Urinary bladder (tissue), 4 donors: Measurements from ENCODE around the gene TENT5A. TPM values are rescaled to one million over a fixed set of nuclear protein-coding genes. Genes with fewer than 3 reads are reported as not detected.
A peak's percentile ranks its signal among the peaks of the same experiment; 100 is the strongest.

Experiments
- DNase-seq: peaks from one replicate; pipeline ENCODE4 v3.0.0-alpha.2; 2015; ENCODE audit errors: extremely low spot score
- H3K27ac ChIP-seq: one replicate; pipeline ENCODE4 v1.5.1; 2013; ENCODE audit warnings: low read depth, mild to moderate bottlenecking, moderate library complexity
- H3K36me3 ChIP-seq: one replicate; pipeline ENCODE4 v1.6.1; 2013; ENCODE audit warnings: mild to moderate bottlenecking, moderate library complexity; ENCODE audit not compliant: insufficient read depth
- H3K4me1 ChIP-seq: one replicate; pipeline ENCODE4 v1.6.1; 2013; ENCODE audit warnings: mild to moderate bottlenecking, moderate library complexity; ENCODE audit not compliant: insufficient read depth
- H3K4me3 ChIP-seq: one replicate; pipeline ENCODE4 v1.5.1; 2013; ENCODE audit warnings: low read depth, low read length
- WGBS: extraction: QIAGEN DNeasy Blood & Tissue Kit; methylation state at CpG from one replicate; pipeline ENCODE4 v1.1.7; 2013; 5-methylcytosine and 5-hydroxymethylcytosine counted together
- polyA plus RNA-seq: library from polyadenylated mRNA; stranded (reverse); fragments of 200-250 nt; gene quantifications from one replicate; pipeline ENCODE4 v1.2.3, GENCODE V29; 2013
- total RNA-seq: library from RNA; depleted of rRNA; stranded (reverse); fragments of >200 nt; gene quantifications from one replicate; pipeline ENCODE4 v1.2.3, GENCODE V29; 2014
- donor health status: healthy with polysubstance abuse.
- donor health status: healthy.

The TENT5A gene
- total and polyA plus RNA-seq, 2 donors: 18.8 to 154 TPM

- no peak for DNase-seq
- Histone ChIP-seq H3K4me1 (no peaks in the 10 kb centered on the region), H3K36me3 (no peaks in the 10 kb centered on the region), H3K27ac (no peak overlapping the region), H3K4me3 (no peak overlapping the region)
- 18% methylated on average over 3 of the region's 3 CpGs for whole genome bisulfite sequencing
Observed at GRCh38 chr6:81766482-81767069, 14.1 kb upstream of the TENT5A start.

GRCh38 chr6:81764531-81764930 lies 12.1 kb upstream of the TENT5A start:
- Histone ChIP-seq H3K27ac (no peak overlapping the region), H3K4me1 (no peaks in the 10 kb centered on the region), H3K36me3 (no peaks in the 10 kb centered on the region), H3K4me3 (no peak overlapping the region)
- 97% methylated on average over 2 of the region's 2 CpGs for WGBS
- no peak for DNase-seq

GRCh38 chr6:81763968-81764367 lies 11.5 kb upstream of the TENT5A start:
- 78% methylated on average over 3 of the region's 3 CpGs for WGBS
- DNase-seq: no peak
- H3K4me3 ChIP-seq: no peak overlapping the region
- H3K4me1 ChIP-seq: no peaks in the 10 kb centered on the region
- no peaks in the 10 kb centered on the region for H3K36me3 ChIP-seq
- no peak overlapping the region for H3K27ac ChIP-seq

- WGBS: 67% methylated on average over 1 of the region's 1 CpG
- no peaks in the 10 kb centered on the region for H3K4me1 ChIP-seq
- H3K36me3 ChIP-seq: no peaks in the 10 kb centered on the region
Observed at GRCh38 chr6:81763051-81763450, 10.6 kb upstream of the TENT5A start.

GRCh38 chr6:81762606-81763005 lies 10.1 kb upstream of the TENT5A start:
- WGBS: 69% methylated on average over 4 of the region's 4 CpGs
- no peak overlapping the region for H3K4me3 ChIP-seq
- no peak for DNase-seq
- H3K27ac ChIP-seq: no peak overlapping the region
- no peaks in the 10 kb centered on the region for H3K36me3 ChIP-seq
- H3K4me1 ChIP-seq: no peaks in the 10 kb centered on the region

More at GRCh38 chr6:81763051-81763450, 10.6 kb upstream of the TENT5A start:
- Histone ChIP-seq H3K4me3 (no peak overlapping the region), H3K27ac (no peak overlapping the region)
- DNase-seq: no peak

GRCh38 chr6:81762132-81762531 lies 9.7 kb upstream of the TENT5A start:
- no peak overlapping the region for H3K27ac ChIP-seq
- no peaks in the 10 kb centered on the region for H3K36me3 ChIP-seq
- H3K4me1 ChIP-seq: no peaks in the 10 kb centered on the region
- no peak for DNase-seq
- H3K4me3 ChIP-seq: no peak overlapping the region

- H3K27ac ChIP-seq: no peak overlapping the region
- H3K4me3 ChIP-seq: no peak overlapping the region
- H3K36me3 ChIP-seq: no peaks in the 10 kb centered on the region
- DNase-seq: no peak
- WGBS: 60% methylated on average over 1 of the region's 1 CpG
- no peaks in the 10 kb centered on the region for H3K4me1 ChIP-seq
Observed at GRCh38 chr6:81761197-81761596, 8.7 kb upstream of the TENT5A start.

GRCh38 chr6:81759782-81760181 lies 7.3 kb upstream of the TENT5A start:
- no peaks in the 10 kb centered on the region for H3K4me1 ChIP-seq
- no peaks in the 10 kb centered on the region for H3K36me3 ChIP-seq
- H3K27ac ChIP-seq: no peak overlapping the region
- no peak overlapping the region for H3K4me3 ChIP-seq
- DNase-seq: no peak
- 60% methylated on average over 2 of the region's 2 CpGs for WGBS

- no peak overlapping the region for H3K27ac ChIP-seq
- no peak for DNase-seq
- H3K4me1 ChIP-seq: no peaks in the 10 kb centered on the region
- no peaks in the 10 kb centered on the region for H3K36me3 ChIP-seq
- 89% methylated on average over 4 of the region's 4 CpGs for WGBS
- no peak overlapping the region for H3K4me3 ChIP-seq
Observed at GRCh38 chr6:81758221-81758620, 5.7 kb upstream of the TENT5A start.

GRCh38 chr6:81756690-81757089 lies 4.2 kb upstream of the TENT5A start:
- H3K36me3 ChIP-seq: no peaks in the 10 kb centered on the region
- H3K4me1 ChIP-seq: no peaks in the 10 kb centered on the region
- H3K4me3 ChIP-seq: no peak overlapping the region
- WGBS: 82% methylated on average over 1 of the region's 1 CpG
- DNase-seq: no peak
- H3K27ac ChIP-seq: no peak overlapping the region

GRCh38 chr6:81755551-81755950 lies 3.1 kb upstream of the TENT5A start:
- no peak overlapping the region for H3K27ac ChIP-seq
- no peak for DNase-seq

GRCh38 chr6:81754906-81755305 lies 2.4 kb upstream of the TENT5A start:
- no peak for DNase-seq
- Histone ChIP-seq H3K4me3 (no peak overlapping the region), H3K4me1 (no peaks in the 10 kb centered on the region), H3K27ac (no peak overlapping the region), H3K36me3 (no peaks in the 10 kb centered on the region)
- WGBS: 85% methylated on average over 6 of the region's 6 CpGs

More at GRCh38 chr6:81755551-81755950, 3.1 kb upstream of the TENT5A start:
- H3K4me3 ChIP-seq: no peak overlapping the region
- no peaks in the 10 kb centered on the region for H3K36me3 ChIP-seq
- H3K4me1 ChIP-seq: no peaks in the 10 kb centered on the region
- WGBS: 74% methylated on average over 3 of the region's 3 CpGs

GRCh38 chr6:81753711-81754577 lies 1.5 kb upstream of the TENT5A start:
- no peaks in the 10 kb centered on the region for H3K36me3 ChIP-seq
- DNase-seq: peak; percentile 40
- H3K4me3 ChIP-seq: peak overlapping the region; percentile 82
- no peaks in the 10 kb centered on the region for H3K4me1 ChIP-seq
- WGBS: 21% methylated on average over 43 of the region's 43 CpGs
- peak overlapping the region; percentile 96 for H3K27ac ChIP-seq
